Stimulated activated naive CD8-positive, alpha-beta T cell treated with anti-CD3 and anti-CD28 coated beads, Interleukin-15, Interleukin-2, amounts not matched to agents 100 ng/mL and 50 ng/mL, for 24 hours (primary cell): ENCODE measurements around the gene PRKAG3.

ENCODE experiments used
- H3K27ac Mint-ChIP-seq: one replicate; pipeline ENCODE4 v1.8.0; 2021; ENCODE audit warnings: mild to moderate bottlenecking, mixed read lengths
- H3K27me3 Mint-ChIP-seq: one replicate; pipeline ENCODE4 v1.8.0; 2021; ENCODE audit warnings: mixed read lengths
- H3K36me3 Mint-ChIP-seq: one replicate; pipeline ENCODE4 v1.8.0; 2021; ENCODE audit warnings: low read depth, mixed read lengths
- H3K4me1 Mint-ChIP-seq: one replicate; pipeline ENCODE4 v1.8.0; 2021; ENCODE audit warnings: low read depth, mixed read lengths
- H3K4me3 Mint-ChIP-seq: one replicate; pipeline ENCODE4 v1.8.0; 2021; ENCODE audit warnings: mild to moderate bottlenecking, mixed read lengths
- H3K9me3 Mint-ChIP-seq: one replicate; pipeline ENCODE4 v1.8.0; 2021; ENCODE audit warnings: mixed read lengths

PRKAG3 gene

GRCh38 chr2:218819093-218819492 lies 12.5 kb downstream of the PRKAG3 start:
- Mint-ChIP-seq H3K36me3 (no peaks in the 10 kb centered on the region), H3K27ac (no peak overlapping the region), H3K9me3 (no peaks in the 10 kb centered on the region), H3K27me3 (peaks cover 15% of the 10 kb centered on the region), H3K4me1 (no peaks in the 10 kb centered on the region), H3K4me3 (no peak overlapping the region)

GRCh38 chr2:218816561-218817011 lies 15.0 kb downstream of the PRKAG3 start:
- H3K4me3 Mint-ChIP-seq = no peak overlapping the region
- no peaks in the 10 kb centered on the region for H3K4me1 Mint-ChIP-seq
- H3K36me3 Mint-ChIP-seq = no peaks in the 10 kb centered on the region
- no peak overlapping the region for H3K27ac Mint-ChIP-seq
- H3K9me3 Mint-ChIP-seq = no peaks in the 10 kb centered on the region
- H3K27me3 Mint-ChIP-seq = peaks cover 17% of the 10 kb centered on the region

GRCh38 chr2:218815649-218816048 lies 16.0 kb downstream of the PRKAG3 start:
- Mint-ChIP-seq H3K4me1 (no peaks in the 10 kb centered on the region), H3K27me3 (peaks cover 17% of the 10 kb centered on the region), H3K36me3 (no peaks in the 10 kb centered on the region), H3K9me3 (no peaks in the 10 kb centered on the region), H3K4me3 (no peak overlapping the region), H3K27ac (no peak overlapping the region)

GRCh38 chr2:218815244-218815637 lies 16.4 kb downstream of the PRKAG3 start:
- H3K4me3 Mint-ChIP-seq = no peak overlapping the region
- H3K27ac Mint-ChIP-seq = no peak overlapping the region
- H3K36me3 Mint-ChIP-seq = no peaks in the 10 kb centered on the region
- peaks cover 21% of the 10 kb centered on the region for H3K27me3 Mint-ChIP-seq
- no peaks in the 10 kb centered on the region for H3K9me3 Mint-ChIP-seq
- no peaks in the 10 kb centered on the region for H3K4me1 Mint-ChIP-seq

GRCh38 chr2:218814540-218815243 lies 16.9 kb downstream of the PRKAG3 start:
- no peaks in the 10 kb centered on the region for H3K9me3 Mint-ChIP-seq
- H3K4me1 Mint-ChIP-seq = no peaks in the 10 kb centered on the region
- no peak overlapping the region for H3K4me3 Mint-ChIP-seq
- no peaks in the 10 kb centered on the region for H3K36me3 Mint-ChIP-seq
- H3K27ac Mint-ChIP-seq = no peak overlapping the region
- peaks cover 23% of the 10 kb centered on the region for H3K27me3 Mint-ChIP-seq

GRCh38 chr2:218813771-218814460 lies 17.7 kb downstream of the PRKAG3 start:
- Mint-ChIP-seq H3K27me3 (peaks cover 31% of the 10 kb centered on the region), H3K27ac (no peak overlapping the region), H3K4me3 (no peak overlapping the region), H3K9me3 (no peaks in the 10 kb centered on the region), H3K4me1 (no peaks in the 10 kb centered on the region), H3K36me3 (no peaks in the 10 kb centered on the region)

- no peak overlapping the region for H3K27ac Mint-ChIP-seq
Measured at GRCh38 chr2:218812861-218813260, 18.7 kb downstream of the PRKAG3 start.

GRCh38 chr2:218812096-218812815 lies 19.3 kb downstream of the PRKAG3 start:
- Mint-ChIP-seq H3K36me3 (no peaks in the 10 kb centered on the region), H3K4me1 (no peaks in the 10 kb centered on the region), H3K27me3 (peaks cover 32% of the 10 kb centered on the region), H3K9me3 (no peaks in the 10 kb centered on the region), H3K4me3 (no peak overlapping the region), H3K27ac (no peak overlapping the region)

More at GRCh38 chr2:218812861-218813260, 18.7 kb downstream of the PRKAG3 start:
- no peak overlapping the region for H3K4me3 Mint-ChIP-seq
- H3K36me3 Mint-ChIP-seq = no peaks in the 10 kb centered on the region
- no peaks in the 10 kb centered on the region for H3K4me1 Mint-ChIP-seq
- H3K27me3 Mint-ChIP-seq = peaks cover 36% of the 10 kb centered on the region
- no peaks in the 10 kb centered on the region for H3K9me3 Mint-ChIP-seq

GRCh38 chr2:218811382-218811781 lies 20.2 kb downstream of the PRKAG3 start:
- Mint-ChIP-seq H3K27me3 (peaks cover 35% of the 10 kb centered on the region), H3K4me1 (no peaks in the 10 kb centered on the region), H3K36me3 (no peaks in the 10 kb centered on the region), H3K27ac (no peak overlapping the region), H3K9me3 (no peaks in the 10 kb centered on the region), H3K4me3 (no peak overlapping the region)

- peaks cover 45% of the 10 kb centered on the region for H3K27me3 Mint-ChIP-seq
- H3K4me1 Mint-ChIP-seq = no peaks in the 10 kb centered on the region
- H3K9me3 Mint-ChIP-seq = peaks cover under 1% of the 10 kb centered on the region
- no peak overlapping the region for H3K27ac Mint-ChIP-seq
- H3K4me3 Mint-ChIP-seq = no peak overlapping the region
- peaks cover under 1% of the 10 kb centered on the region for H3K36me3 Mint-ChIP-seq
Measured at GRCh38 chr2:218810256-218810655, 21.3 kb downstream of the PRKAG3 start.

GRCh38 chr2:218809515-218809914 lies 22.1 kb downstream of the PRKAG3 start:
- Mint-ChIP-seq H3K9me3 (peaks cover 4% of the 10 kb centered on the region), H3K4me1 (no peaks in the 10 kb centered on the region), H3K27ac (no peak overlapping the region), H3K36me3 (peaks cover 8% of the 10 kb centered on the region), H3K4me3 (no peak overlapping the region), H3K27me3 (peaks cover 52% of the 10 kb centered on the region)

- H3K9me3 Mint-ChIP-seq = peaks cover 7% of the 10 kb centered on the region
- no peaks in the 10 kb centered on the region for H3K4me1 Mint-ChIP-seq
- peaks cover 14% of the 10 kb centered on the region for H3K36me3 Mint-ChIP-seq
- H3K27me3 Mint-ChIP-seq = peaks cover 53% of the 10 kb centered on the region
- no peak overlapping the region for H3K27ac Mint-ChIP-seq
- H3K4me3 Mint-ChIP-seq = no peak overlapping the region
Measured at GRCh38 chr2:218807626-218808025, 24.0 kb downstream of the PRKAG3 start.

GRCh38 chr2:218806346-218806978 lies 25.1 kb downstream of the PRKAG3 start:
- Mint-ChIP-seq H3K27me3 (peaks cover 52% of the 10 kb centered on the region), H3K4me1 (no peaks in the 10 kb centered on the region), H3K36me3 (peaks cover 14% of the 10 kb centered on the region), H3K27ac (no peak overlapping the region), H3K4me3 (no peak overlapping the region), H3K9me3 (peaks cover 7% of the 10 kb centered on the region)

- peaks cover 48% of the 10 kb centered on the region for H3K27me3 Mint-ChIP-seq
- H3K4me1 Mint-ChIP-seq = no peaks in the 10 kb centered on the region
- peaks cover 7% of the 10 kb centered on the region for H3K9me3 Mint-ChIP-seq
Measured at GRCh38 chr2:218805627-218806026, 26.0 kb downstream of the PRKAG3 start.

GRCh38 chr2:218804817-218805216 lies 26.8 kb downstream of the PRKAG3 start:
- Mint-ChIP-seq H3K36me3 (peaks cover 14% of the 10 kb centered on the region), H3K27ac (no peak overlapping the region), H3K4me3 (no peak overlapping the region), H3K4me1 (no peaks in the 10 kb centered on the region), H3K9me3 (peaks cover 7% of the 10 kb centered on the region), H3K27me3 (peaks cover 45% of the 10 kb centered on the region)

More at GRCh38 chr2:218805627-218806026, 26.0 kb downstream of the PRKAG3 start:
- H3K27ac Mint-ChIP-seq = no peak overlapping the region
- H3K4me3 Mint-ChIP-seq = no peak overlapping the region
- H3K36me3 Mint-ChIP-seq = peaks cover 14% of the 10 kb centered on the region
